Raji (cell line): Measurements from ENCODE around the gene TMEM106B.

ENCODE experiments used
- POLR2A ChIP-seq: IDR thresholded peaks from 2 replicates; pipeline ENCODE4 v1.6.1; 2011; ENCODE audit warnings: low read depth, low read length, control low read depth; ENCODE audit not compliant: insufficient read depth

The TMEM106B gene

DNA sequence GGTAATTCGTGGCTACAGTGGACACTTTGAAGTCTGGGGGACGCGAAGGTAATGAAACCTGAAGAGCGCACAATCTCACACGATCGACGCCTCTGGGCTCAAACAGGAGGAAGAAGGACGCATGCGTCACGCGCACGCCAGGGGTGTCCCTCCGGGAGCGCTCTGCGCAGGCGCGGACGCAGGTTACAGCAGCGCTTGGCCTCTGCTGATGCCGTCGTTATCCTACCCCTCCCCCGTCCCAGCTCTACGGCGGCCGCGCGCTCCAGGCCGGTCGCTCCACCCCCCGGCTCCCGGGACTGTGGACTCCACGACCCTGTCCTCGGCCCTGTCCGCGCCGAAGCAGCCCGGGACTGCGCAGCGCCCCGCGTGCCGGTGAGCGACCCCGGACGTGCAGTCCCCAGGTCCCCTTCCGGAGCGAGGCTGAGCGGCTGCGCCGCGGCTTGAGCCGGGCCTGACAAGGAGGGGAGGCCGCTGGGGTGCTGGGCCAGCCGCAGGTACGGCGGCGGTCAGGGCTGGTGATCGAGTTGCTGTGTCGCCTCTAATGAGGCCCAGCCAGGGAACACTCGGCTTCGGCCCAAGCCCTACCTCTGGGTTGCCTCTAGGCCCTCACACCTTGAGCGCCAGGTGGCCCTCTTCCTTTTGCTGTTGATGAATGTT is at the start of gene TMEM106B:
Gene TMEM106B (plus strand): TSS at position 241 of the 657 bp plus-strand sequence. CDS start 3,517 bp downstream, outside the sequence.
- no peak for TF ChIP-seq POLR2A

- no peak for TF ChIP-seq POLR2A
These were observed 48.5 kb upstream of the TMEM106B start for GRCh38 chr7:12162415-12163113.

GRCh38 chr7:12173671-12174070 is 37.4 kb upstream of the TMEM106B start:
- no peak for TF ChIP-seq POLR2A

DNA sequence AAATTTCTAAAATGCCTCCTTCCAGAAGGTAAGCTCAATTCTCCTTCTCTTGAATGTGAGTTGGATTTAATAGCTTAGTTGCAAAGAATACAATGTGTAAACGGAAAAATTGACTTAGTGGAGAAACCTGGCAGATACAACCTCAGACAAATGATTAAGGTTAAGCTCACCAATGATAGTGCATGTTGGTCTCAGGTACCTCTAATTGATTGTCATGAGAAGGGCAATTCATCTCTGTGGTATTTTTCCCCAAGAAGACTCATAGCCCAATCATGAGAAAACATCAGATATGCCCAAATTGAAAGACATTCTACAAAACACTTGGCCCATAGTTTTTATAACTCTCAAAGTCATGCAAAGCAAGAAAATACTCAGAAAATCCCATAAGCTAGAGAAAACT is 36.2 kb upstream of the TMEM106B start:
- no peak for TF ChIP-seq POLR2A

- no peak for TF ChIP-seq POLR2A
These were observed 32.8 kb upstream of the TMEM106B start for GRCh38 chr7:12178317-12178716.

GRCh38 chr7:12194426-12194825 is 16.7 kb upstream of the TMEM106B start:
- TF ChIP-seq POLR2A, result no peak

- TF ChIP-seq POLR2A, result no peak
These were observed 14.7 kb upstream of the TMEM106B start for GRCh38 chr7:12196386-12196785.

DNA sequence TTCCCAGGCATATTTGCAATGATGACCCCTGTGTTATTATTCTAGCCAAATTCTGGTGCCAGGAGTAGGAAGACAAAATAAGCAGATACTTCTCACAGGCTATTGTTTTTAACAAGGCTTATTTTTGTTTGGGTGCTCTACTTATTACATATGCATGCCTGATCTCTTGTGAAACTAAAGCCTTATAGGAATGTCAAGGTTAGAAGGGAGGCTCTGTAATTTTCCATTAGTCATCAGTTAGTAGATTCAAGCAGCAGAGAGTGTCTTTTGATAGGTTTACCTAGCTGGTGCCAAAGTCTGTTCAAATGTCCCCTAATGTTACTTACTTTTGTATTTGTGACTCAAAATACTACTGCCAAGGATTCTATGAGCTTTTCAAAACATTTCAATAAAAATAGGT is 11.7 kb upstream of the TMEM106B start:
- no peak for TF ChIP-seq POLR2A

- TF ChIP-seq POLR2A, result no peak
These were observed 4.0 kb upstream of the TMEM106B start for GRCh38 chr7:12207046-12207445.

GRCh38 chr7:12209221-12209620 is 1.9 kb upstream of the TMEM106B start:
- TF ChIP-seq POLR2A, result no peak

DNA sequence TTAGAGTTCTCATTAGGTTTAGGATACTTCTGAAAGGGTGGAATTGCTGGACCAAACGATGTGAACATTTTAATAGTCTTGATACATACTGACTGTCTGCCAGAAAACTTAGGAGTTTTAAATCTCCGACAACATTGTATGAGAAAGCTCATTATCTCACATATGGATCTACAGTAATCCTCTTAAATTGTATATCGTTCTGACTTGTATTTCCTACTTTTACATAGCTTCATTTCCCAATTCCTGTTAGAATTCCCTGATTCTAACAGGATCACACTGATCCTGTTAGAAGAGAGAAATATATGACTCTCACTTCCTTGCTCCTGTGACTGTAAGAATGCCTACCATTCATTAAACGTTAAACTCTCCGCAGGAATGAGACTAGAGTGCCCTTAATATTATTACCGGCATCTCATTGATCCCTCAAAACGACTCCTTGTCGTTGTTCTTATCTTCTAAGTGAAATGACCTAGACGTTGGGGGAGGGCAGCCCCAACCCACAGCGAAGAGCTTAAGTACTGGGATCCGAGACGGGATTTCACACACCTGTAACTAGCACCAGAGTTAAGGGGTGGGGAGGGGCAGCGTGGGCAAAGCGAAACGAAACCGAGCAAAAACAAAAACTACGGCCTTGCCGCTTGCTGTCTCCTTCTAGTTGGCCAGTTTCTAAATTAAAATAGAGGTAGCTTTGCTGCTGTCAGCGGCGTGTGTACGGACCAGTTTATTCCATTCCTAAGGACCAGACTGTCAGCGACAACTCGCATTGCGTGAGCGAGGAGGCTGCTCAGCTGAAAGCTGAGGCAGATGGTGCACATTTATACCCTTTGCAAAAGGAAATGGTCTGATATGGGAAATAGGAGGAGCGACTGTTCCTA is 678 bp upstream of the TMEM106B start:
- TF ChIP-seq POLR2A, result no peak

DNA sequence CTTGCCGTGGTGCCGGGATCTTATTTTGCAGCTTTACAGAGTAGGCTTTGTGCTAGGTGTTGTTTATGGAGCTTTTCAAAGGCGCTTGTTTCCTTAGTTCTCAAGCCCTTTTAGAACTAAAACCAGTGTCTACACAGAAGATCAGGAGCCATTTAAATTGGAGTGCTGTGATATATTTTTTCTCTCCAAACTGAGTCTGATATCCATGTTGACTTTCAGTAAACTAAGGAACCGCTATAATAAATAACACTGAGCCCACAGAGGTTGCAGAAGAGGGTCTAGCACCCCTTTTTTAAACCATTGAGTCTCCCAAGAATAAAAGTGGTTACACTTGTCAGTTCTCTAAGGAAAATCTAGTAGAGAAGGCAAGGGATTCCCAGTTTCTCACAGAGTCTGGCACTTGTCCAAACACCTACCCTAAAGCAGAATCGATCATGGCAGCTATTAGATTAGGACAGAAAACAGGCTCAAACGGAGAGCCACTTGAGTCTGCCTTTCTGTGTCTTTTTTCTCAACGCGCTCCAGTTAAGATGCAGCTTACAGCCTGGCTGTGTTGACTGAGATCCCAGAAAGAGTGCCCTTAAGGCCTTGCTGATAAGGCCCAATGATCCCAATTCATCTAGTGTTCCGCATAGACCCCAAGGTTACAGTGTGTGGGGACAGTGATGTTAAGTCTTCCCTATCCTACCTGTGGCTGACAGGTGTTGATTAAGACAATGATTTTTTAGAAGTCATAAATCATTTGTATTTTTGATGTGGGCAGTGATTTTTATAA is 804 bp downstream of the TMEM106B start:
- no peak for TF ChIP-seq POLR2A

GRCh38 chr7:12217311-12217710 is 6.2 kb downstream of the TMEM106B start:
- TF ChIP-seq POLR2A, result no peak

- TF ChIP-seq POLR2A, result no peak
These were observed 9.4 kb downstream of the TMEM106B start for GRCh38 chr7:12220389-12221046.
